Measurements from ENCODE around the gene TLR9. TPM values are rescaled to one million over a fixed set of nuclear protein-coding genes. Genes with fewer than 3 reads are reported as not detected.

TLR9 gene
- total and polyA plus RNA-seq, 9 of the 15 experiments (the other 6 are each of a cell fraction or from before 2014, with no cell fraction given) = not detected

- TF ChIP-seq ZMIZ1 (IDR thresholded peaks at IDR 0.05; ENCODE audit: low read depth in 2 of 2, low read length in 2 of 2) (no peak), BCL6 (CRISPR knock-in tag; IDR thresholded peaks at IDR 0.05) (no peak), MTA2 (IDR thresholded peaks at IDR 0.05; ENCODE audit: low read depth) (no peak), POLR2AphosphoS5 (IDR thresholded peaks at IDR 0.05; ENCODE audit: control insufficient read depth, insufficient read depth, low read depth, low read length) (peak; percentile 57; the same call in 1 of the 2 replicates), ZBTB5 (IDR thresholded peaks at IDR 0.05) (no peak), ZNF511 (CRISPR knock-in tag; IDR thresholded peaks at IDR 0.05) (peak; percentile 34; the same call in 1 of the 2 replicates), UBTF (IDR thresholded peaks at IDR 0.05; ENCODE audit: borderline replicate concordance in 1 of 2, low read depth in 2 of 2, low read length in 2 of 2) (no peak), ZNF398 (CRISPR knock-in tag; IDR thresholded peaks at IDR 0.05) (no peak), RCOR1 (IDR thresholded peaks at IDR 0.05; ENCODE audit: borderline replicate concordance in 1 of 2, low read depth in 2 of 2, low read length in 2 of 2) (0 out of 4 replicates have a peak, but pooled peaks of 1 of the 2 experiments have one; percentile 3), SIN3A (IDR thresholded peaks at IDR 0.05; ENCODE audit: borderline replicate concordance in 2 of 2, control insufficient read depth in 1 of 2, low read depth in 2 of 2, low read length in 2 of 2) (peak in 1 of 2 experiments; percentile 27; a peak in 2 of 4 replicates), HNRNPK (IDR thresholded peaks at IDR 0.05; ENCODE audit: low read depth, low read length, poor library complexity, severe bottlenecking) (no peak)
Measured at GRCh38 chr3:52197842-52198625, 27.4 kb downstream of the TLR9 start, which contains the start of gene ALAS1 (continued).

Measured in K562 (cell line).